CD4-positive, alpha-beta T cell treated with Interferon gamma for 1 hour (primary cell): ENCODE results near the gene BAG2.

Experiments
- DNase-seq: peaks from one replicate; pipeline ENCODE4 v3.0.0-alpha.2; 2020

Gene BAG2

DNA sequence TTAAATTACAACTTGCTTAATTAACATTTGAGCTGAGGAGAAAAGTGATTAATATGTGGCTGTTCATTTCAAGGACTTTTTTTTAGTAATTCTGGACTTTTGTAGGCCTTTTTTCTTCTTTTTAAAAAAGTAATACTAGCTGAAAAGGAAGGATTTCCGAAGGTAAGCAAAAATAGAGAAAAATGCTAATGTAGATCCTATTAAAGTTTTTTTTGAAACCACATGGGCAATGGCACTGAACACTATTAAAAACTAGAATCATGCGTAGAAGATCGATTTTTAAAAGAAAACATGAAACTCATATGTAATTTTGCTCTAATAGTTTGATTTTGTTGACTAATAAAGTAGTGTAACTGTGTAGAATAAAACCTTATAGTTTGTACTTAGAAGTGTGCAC is 2.4 kb downstream of the BAG2 start:
- no peak for DNase-seq

DNA sequence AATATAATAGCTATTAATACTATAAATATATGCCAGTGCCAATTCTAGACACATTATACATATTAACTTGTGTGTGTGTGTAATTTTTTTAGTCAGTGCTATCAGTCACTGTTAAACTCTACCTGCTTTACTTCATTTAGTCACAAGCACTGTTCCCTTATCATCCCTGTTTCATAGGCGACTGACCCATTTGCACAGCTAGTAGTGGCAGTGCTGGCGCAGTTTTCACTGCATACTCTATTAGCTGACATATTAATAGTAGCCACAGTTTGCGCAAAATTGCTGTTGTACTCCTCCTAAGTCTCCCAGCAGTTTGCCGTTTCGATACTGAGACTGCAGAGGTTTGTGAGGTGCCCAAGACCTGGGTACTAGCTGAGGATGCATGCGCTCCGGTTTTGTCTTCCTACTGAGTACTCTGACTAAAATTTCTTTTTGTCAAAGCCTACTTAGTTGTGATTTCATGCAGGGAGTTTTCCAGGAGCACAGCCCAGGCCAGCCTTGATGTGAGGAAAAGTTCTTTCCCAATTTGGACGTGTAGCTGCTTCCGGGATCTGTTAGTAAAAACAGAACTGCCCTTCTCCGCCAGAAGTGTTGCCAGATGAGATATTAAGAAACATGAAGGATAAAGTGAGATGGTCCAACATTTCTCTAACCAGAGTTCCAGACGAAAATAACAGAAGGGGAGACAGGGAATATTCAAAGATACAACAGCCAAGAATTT is 5.6 kb downstream of the BAG2 start:
- DNase-seq: no peak

DNA sequence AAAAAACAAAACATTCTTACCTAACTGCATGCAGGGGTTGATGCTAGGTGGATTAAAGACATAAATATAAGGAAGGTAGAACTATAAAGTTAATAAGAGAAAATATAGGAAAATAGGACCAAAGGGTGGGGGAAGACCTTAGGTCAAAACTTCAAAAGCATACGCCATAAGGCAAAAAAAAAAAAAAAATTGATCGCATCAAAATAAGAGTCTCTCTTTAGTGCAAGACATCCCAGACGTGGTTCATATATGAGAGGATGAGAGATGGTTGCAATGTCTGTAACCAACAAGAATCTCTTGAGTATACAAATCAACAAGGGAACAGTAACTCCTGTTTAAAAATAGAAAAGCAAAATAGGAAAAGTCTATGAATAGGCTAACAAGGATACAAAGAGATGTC is 8.5 kb downstream of the BAG2 start:
- DNase-seq: no peak

DNA sequence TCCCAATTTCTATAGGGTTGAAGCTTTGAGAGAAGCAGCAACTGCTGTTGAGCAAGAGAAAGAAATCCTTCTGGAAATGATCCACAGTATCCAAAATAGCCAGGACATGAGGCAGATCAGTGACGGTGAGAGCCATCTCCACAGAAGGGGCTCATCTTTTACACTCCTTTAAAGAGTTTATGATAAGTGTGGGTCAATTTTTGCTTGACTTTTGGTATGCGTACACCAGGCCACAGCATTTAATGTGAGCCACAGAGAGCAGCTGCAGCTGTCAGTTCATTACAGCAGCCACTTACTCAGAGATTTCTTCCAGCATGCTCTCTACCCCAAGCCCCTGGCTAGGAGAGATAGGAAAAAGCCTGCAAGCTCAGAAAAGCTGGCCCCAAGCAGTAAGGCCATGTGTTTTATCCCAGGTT is 9.9 kb downstream of the BAG2 start:
- DNase-seq: no peak

DNA sequence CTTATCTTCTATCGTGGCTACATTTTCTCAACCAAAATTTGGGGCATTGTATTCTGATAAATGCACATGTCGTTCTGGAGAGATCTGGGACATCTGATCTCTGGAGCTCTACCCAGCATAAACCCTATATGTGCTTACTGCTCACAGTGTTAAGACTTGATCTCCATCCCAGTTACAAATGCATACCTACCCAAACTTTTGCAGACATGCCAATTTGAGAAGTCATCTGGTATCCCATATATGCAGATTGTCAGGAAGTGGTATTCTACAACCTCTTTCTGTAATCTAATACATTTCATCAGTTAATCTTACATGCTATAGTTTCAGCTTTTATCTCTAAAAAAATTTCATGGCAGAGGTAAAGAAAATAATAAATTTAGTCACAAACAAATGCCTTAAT is 11.2 kb downstream of the BAG2 start:
- DNase-seq: no peak

DNA sequence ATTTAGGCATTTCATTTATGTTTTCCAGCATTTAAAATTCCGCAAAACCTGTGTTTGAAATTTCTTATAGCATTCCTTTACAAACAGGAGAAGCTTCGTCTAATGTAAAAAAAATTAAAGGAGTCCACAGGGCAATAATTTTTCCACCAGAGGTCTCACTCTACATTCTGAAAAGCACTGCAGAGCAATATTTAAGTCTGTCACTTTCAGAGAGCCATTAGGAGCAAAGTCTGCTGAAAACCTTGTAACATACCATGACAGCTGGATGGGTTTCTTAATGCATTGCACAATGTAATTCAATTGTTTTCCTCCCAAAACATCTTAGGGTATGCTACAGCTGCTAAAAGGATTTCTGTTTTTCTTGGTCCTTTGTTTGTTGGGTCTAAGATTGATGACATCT is 18.0 kb downstream of the BAG2 start:
- no peak for DNase-seq

DNA sequence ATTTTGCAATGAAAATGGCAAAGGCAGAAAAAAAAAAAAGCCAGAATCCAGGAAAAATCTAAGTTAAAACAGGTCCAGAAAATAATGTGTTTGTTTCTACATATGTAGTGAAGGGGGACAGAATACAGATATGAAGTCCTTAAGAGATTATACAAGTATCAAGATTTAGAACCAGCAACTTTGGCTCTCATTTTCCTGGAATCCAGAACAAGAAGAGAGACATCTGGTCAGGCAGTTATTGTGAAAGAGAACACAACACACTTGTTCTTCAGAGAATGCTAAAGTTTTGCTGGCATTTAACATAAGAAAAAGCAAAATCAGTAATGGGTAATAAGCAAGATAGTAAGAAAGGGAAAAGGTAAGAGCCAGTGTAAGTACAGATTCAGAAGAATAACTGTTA is 21.1 kb downstream of the BAG2 start:
- DNase-seq: no peak

DNA sequence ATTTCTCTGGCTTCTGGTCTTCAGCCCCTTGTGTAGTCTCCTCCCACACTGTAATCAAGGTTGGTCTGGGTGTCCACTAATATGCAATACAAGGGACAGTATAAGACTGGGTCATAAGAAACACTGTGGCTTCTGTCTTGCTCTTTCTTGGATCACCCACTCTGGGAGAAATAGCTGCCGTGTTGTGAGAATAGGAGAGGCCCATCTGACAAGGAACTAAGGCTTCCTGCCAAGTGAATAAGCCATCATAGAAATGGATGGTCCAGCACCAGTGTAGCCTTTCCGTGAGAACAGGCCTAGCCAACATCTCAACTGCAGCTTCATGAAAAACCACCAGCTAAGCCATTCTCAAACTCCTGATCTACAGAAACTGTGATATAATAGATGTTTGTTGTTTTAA is 23.3 kb downstream of the BAG2 start:
- DNase-seq: no peak

DNA sequence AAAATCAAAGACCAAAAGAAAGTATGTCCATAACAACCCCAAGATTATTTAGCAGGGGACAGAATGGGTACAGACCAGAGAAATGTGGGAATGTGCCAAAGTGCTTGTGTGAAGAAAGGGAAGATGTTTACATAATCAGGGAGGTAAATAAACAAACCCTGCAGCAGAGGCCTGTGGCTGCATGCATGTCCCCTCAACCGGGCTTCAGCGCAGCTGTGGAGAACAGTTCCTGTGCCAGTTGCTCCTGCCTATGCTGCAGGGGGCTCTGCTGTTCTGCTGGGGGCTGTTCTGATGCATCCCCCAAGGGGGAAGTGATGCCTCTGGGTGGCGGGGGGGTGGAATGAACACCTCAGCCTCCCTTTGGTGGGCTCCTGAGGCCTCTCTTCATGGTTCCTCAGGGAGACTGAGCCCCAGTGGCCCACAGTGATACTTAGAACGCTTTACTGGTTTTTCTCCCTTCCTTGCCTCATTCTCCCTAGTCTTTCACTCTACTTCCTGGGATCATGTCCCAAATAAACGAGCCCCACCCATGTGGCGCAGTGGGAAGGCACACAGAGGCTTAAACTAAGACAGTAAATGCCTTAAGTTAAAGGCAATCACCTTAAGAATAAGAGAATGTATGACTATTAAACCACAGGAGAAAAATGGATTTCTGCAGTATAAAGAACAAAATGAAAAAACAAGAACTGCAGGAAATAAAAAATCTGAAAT is 27.0 kb downstream of the BAG2 start:
- DNase-seq: no peak

DNA sequence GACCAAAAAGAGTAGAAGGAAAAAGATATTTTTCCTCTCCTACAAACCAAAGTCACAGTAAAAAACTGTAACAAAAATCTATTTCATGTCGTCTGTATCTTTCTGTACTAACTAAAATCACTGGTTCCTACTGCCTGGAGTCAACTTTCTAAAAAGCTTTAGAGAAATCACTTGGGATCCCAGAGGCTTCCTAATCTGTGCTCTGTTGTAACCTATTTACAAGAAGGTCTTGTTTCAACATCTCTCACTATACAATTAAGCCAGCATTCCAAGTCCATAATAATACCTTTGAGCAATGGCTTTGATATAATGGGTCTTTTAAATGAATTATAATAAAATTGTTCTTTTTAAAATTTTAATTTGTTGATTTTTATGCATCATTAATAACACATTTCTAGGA is 29.6 kb downstream of the BAG2 start:
- no peak for DNase-seq

DNA sequence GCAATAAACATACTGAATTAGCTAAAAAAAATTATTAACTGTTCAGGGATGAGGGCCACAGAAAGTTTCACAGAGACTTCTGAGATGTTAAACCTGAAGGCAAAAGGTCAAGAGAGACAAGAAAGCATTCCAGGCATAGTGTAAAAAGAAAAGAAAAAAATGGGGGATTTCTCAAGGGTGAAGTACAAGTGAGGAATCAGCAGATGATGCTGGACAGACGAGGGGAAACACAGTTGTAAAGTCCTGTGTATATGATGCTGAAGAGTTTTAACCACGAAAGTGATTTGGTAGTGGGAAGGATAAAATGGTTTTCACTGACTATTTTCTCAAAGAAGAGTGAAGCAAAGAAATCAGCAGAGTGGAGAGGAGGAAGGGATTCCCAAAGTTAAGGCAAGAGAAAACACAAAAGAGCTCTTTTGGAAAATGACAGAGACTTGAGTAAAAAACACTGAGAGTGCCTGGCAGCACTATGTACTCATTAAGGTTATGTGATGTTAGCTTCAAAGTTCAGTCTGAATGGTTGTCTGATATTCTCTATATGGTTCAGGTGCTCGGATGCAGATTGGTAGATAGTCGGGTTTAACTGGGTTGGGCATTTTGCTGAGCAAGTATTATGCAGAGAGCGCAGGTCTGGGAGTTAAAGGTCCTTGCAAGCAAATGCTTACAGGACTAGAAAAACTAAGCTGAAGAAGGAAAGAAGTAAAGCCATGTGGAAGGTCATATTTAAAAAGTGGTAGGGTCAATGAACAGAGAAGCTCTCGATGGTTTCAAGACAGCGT is 33.6 kb downstream of the BAG2 start:
- no peak for DNase-seq

DNA sequence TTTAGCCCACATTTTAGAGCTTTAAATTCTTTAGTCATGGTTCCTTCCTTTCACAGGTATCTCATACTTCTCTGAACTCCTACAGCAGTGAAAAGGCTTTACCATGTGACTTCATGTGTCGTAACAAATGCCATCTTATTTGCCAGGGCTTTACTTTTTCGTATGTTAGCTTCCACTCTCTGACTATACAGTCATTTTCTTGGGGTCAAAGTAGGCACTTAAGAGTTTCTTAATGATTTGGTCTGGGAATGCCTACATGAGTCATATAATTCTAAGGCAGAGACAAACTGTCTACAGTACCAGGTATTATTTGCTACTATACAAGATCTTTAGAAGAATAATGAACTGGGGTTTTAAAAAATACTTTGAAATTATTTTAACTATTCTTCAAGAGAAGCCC is 35.0 kb downstream of the BAG2 start:
- no peak for DNase-seq

DNA sequence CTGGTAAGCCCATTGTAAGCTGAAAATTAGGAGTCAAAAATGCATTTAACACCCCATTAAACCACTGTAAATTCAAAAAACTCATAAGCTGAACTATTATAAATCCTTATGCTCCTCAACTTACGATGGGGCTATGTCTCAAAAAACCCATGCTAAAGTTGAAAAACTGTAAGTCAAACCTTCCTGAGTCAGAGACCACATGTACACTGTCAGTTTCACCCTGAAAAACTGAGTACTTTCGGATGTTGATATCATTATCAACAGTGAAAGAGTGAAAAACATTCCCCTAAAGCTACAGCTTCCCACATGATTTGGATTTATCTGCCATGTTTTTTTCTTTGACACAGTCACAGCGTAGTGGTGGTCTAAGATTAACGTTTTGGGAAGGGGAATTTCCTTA is 35.7 kb downstream of the BAG2 start:
- no peak for DNase-seq

DNA sequence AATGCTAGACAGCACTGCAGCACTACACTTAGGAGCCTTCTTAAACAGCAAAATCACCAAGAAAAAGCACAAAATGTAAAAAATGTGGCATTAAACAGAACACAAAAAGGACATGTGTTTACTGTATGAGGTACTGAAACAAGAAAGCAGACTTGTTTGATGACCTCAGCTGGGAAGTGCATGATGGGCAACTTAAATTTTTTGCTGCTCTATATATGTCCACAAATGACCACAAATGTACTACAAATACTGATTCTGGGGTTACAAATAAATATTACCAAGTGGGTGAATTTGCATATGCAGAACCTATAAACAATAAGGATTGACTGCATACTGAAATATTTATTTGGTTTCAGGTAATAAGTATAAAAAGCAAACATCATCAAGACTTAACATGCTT is 36.9 kb downstream of the BAG2 start:
- DNase-seq: no peak

DNA sequence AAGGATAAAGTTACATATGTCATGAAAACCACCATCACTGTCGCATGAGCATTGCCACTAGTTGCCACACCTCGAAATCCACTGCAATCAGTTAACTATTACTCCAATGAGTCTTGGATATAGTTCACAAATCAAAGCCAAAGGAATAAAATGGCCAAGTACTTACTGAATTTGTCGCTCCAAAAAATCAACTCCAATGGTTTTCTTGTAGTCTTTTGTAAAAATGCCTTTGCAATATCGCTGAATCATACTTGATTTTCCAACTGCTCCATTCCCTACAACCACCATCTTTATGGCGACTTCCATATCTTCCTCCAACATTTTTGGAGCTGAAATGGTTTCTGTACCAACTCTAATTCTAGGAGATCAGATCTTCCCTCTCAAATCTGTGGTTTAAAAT is 37.9 kb downstream of the BAG2 start:
- DNase-seq: no peak

DNA sequence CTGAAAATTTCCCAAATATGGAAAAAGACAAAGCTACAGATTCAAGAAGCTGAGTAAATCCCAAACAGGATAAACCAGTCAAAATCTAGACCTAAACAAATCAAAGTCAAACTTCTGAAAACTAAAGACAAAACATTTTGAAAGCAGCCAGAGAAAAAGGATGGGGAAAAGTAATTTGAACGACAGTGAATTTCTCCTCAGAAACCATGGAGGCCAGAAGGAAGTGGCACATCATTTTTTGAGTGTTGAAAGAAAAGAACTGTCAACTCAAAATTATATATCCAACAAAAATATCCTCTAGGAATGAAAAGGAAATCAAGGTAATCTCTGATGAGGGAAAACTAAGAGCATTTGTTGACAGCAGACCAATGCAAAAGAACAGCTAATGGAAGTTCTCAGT is 43.1 kb downstream of the BAG2 start:
- DNase-seq: no peak

DNA sequence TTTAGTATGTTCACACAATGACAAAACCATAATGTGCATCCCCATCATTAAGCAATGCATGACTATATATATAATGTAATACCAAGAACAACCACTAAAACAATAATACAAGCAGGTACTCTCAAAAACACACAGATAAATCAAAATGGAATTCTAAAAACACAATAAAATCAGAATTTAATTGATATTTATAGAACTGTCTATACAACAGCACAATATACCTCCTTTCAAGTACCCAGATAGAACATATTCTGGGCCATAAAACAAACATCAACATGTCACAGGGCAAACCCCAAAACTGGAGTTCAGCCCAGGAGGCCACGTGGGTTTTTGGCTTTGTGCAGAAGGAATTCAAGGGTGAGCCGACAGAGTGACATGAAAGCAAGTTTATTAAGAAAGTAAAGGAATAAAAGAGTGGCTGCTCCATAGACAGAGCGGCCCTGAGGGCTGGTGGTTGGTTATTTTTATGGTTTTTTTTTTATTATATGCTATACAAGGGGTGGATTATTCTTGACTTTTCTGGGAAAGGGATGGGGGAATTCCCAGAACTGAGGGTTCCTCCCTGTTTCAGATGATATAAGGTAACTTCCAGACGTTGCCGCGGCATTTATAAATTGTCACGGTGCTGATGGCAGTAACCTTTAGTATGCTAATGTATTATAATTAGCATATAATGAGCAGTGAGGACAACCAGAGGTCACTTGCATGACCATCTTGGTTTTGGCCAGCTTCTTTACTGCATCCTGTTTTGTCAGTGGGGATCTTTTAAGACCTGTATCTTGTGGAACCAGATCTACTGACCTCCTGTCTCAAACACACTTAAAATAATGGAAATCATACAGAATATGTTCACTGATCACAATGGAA is 44.3 kb downstream of the BAG2 start:
- DNase-seq: no peak

DNA sequence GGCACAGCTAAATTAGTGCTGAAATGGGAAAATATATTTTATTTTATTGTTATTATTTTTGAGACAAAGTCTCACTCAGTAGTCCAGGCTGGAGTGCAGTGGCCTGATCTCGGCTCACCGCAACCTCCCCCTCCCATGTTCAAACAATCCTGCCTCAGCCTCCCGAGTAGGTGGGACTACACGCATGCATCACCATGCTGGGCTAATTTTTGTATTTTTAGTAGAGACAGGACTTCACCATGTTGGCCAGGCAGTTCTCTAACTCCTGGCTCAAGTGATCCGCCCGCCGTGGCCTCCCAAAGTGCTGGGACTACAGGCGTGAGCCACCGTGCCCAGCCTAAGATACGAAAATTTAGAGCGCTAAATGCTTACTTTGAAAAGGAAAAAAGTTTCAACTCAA is 45.1 kb downstream of the BAG2 start:
- DNase-seq: no peak

DNA sequence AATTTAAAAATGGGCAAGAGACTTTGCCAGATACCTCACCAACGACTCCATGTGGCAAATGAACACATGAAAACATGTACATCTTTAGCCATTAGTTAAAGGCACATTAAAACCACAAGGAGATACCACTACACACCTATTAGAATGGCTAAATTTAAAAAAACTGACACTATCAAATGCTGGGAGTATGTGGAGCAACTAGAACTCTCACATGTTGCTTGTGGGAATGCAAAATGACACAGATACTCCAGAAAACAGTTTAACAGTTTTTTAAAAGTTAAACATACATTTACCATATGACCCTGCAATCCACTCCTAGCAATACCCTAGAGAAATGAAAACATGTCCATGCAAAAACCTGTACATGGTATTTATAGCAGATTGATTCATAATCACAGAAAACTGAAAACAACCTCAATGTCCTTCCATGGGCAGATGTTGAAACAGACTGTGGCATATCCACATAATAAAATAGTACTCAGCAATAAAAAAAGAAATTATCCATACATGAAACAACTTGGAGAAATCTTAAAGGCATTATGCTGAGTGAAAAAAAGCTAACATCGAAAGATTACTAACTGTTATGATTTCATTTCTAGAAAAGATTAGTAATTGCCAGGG is 48.1 kb downstream of the BAG2 start:
- DNase-seq: no peak

DNA sequence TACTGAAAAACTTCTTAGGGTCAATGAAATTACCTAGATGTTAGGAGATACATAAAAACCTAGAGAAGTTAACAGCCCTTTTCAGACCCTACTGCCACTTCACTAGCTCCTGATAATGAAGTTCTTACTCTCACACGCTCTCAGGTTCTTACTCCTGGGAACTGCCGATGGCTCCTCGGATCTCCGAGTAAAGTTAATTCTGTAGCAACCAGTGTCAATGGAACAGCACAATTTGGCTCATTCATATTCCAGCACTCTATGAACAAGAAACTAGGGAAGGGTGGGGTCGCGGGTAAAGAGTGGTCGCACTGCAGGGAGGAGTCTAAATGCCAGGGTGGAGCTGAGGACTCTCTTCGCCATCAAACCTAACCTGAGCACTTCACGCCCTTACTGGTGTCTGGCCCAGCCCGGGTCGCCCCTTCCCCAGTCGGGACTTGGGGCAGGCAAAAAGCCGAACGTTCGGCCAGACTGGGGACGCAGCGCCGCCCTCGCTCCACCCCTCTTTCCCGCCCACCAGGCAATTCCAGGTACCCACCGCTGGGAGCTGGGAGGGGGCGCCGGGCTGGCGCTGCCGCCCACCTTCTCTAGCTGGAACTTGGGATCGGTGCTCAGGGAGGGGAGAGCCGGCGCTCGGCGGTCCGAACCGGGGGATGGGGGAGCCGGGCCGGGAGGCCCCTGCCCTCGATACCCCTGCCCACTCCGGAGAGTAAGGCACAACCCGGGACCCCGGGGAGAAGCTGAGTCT is 49.2 kb downstream of the BAG2 start:
- DNase-seq: no peak

DNA sequence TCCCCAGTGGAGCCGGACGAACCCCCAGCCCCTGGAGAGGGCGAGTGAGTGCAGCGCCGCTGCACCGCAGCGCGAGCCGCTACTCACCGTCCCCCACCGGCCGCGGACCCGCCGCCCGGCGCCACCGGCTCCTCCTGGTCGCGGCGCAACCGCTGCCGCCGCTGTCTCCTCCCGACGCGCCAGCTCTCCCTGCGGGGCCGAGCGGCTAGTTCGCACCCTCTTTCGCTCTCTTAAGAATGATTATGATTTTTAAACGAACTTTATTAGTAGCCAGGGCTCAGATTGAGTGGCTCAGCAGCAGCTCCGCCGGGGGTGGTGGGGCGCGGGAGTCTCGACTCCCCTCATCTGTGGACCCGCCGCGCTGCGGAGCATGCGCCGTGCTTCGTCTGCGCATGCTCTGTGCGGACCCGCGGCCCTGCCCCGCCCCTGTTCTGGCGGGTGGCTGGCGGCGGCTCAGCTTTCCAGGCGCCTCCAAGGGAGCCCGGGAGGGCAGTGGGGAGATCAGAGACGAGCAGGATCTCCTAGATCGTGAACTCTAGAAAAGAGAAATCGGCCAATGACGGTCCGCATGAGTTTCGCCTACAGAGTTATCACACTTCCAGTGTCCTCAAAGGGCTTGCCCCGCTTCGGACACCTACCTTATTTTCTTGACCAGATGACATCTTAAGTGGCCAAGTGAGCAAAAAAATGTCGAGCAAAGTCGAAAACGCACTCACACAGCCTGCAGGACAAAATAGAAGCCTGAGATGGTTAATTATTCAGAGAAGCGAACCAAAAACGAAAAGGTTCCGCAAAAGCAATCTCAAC is 50.0 kb downstream of the BAG2 start, which contains the start of gene RAB23:
Gene RAB23, minus strand, starts transcription at position 372 of the 807 bp plus-strand sequence. CDS start 11,927 bp downstream, outside the sequence.
- peak; percentile 82 for DNase-seq
